SW480 (cell line): Measurements from ENCODE around the gene PPP1R3E.
A peak's percentile ranks its signal among the peaks of the same experiment; 100 is the strongest.
"Not testable (repeated sequence)": the region's sequence is repeated elsewhere in the genome, so short reads cannot be mapped to it uniquely, and the experiment has no call there.

Experiments
- DNase-seq: peaks from one replicate; pipeline ENCODE4 v3.0.0-alpha.2; 2016; ENCODE audit warnings: low spot score

PPP1R3E gene

GRCh38 chr14:23297611-23298277 is 4.9 kb downstream of the PPP1R3E start:
- no peak for DNase-seq

- no peak for DNase-seq
Observed at GRCh38 chr14:23297096-23297495, 5.6 kb downstream of the PPP1R3E start.

GRCh38 chr14:23296012-23296777 is 6.5 kb downstream of the PPP1R3E start:
- no peak for DNase-seq

- DNase-seq = peak; percentile 39
Observed at GRCh38 chr14:23294734-23295561, 7.7 kb downstream of the PPP1R3E start.

- no peak for DNase-seq
Observed at GRCh38 chr14:23286902-23287479, 15.7 kb downstream of the PPP1R3E start.

- peak; percentile 98 for DNase-seq
Observed at GRCh38 chr14:23286020-23286901, 16.4 kb downstream of the PPP1R3E start, which contains the start of gene HOMEZ. Gene HOMEZ (minus strand): TSS chr14:23286132. CDS start chr14:23285952, 180 bp downstream.

- DNase-seq = peak; percentile 12
Observed at GRCh38 chr14:23285530-23286019, 17.1 kb downstream of the PPP1R3E start.

- DNase-seq = peak; percentile 25
Observed at GRCh38 chr14:23284654-23285529, 17.8 kb downstream of the PPP1R3E start.

GRCh38 chr14:23281247-23281646 is 21.4 kb downstream of the PPP1R3E start:
- no peak for DNase-seq

GRCh38 chr14:23277928-23278327 is 24.7 kb downstream of the PPP1R3E start:
- not testable (repeated sequence) for DNase-seq

GRCh38 chr14:23277189-23277588 is 25.5 kb downstream of the PPP1R3E start:
- DNase-seq = no peak

- DNase-seq = no peak
Observed at GRCh38 chr14:23275412-23275811, 27.2 kb downstream of the PPP1R3E start.

- DNase-seq = no peak
Observed at GRCh38 chr14:23269193-23269592, 33.5 kb downstream of the PPP1R3E start.

- not testable (repeated sequence) for DNase-seq
Observed at GRCh38 chr14:23260849-23261248, 41.8 kb downstream of the PPP1R3E start.

GRCh38 chr14:23259426-23259825 is 43.2 kb downstream of the PPP1R3E start:
- DNase-seq = no peak

GRCh38 chr14:23258256-23258655 is 44.4 kb downstream of the PPP1R3E start:
- no peak for DNase-seq

- no peak for DNase-seq
Observed at GRCh38 chr14:23252420-23253333, 50.0 kb downstream of the PPP1R3E start.

- DNase-seq = no peak
Observed at GRCh38 chr14:23252006-23252405, 50.7 kb downstream of the PPP1R3E start.

- no peak for DNase-seq
Observed at GRCh38 chr14:23249824-23250223, 52.8 kb downstream of the PPP1R3E start.
